GM12878 (cell line): Measurements from ENCODE around the gene C19orf67. TPM values are rescaled to one million over a fixed set of nuclear protein-coding genes. Genes with fewer than 3 reads are reported as not detected.

Experiments used
- ATAC-seq: fragments of 200-7000 bp; cut with Tn5 transposase; 3 replicates; pipeline ENCODE4 v1.9.1; 2020; ENCODE audit warnings: mild to moderate bottlenecking, moderate library complexity
- BruUV-seq: library from RNA; stranded (reverse); fragments of 400-500 nt; replicated peaks from 2 replicates; lab custom pipeline; 2021; lab: Mats Ljungman, UMichigan
- CTCF ChIA-PET: fragments of 300-600 bp; sonication (Branson Sonifier 250); formaldehyde crosslinking; extraction: SDS; loops from one replicate; lab custom pipeline; 2021; ENCODE audit warnings: inconsistent platforms; lab: Yijun Ruan, JAX
- POLR2A ChIA-PET: fragments of 350-600 bp; formaldehyde crosslinking; extraction: SDS; loops from one replicate; lab custom pipeline; 2021; ENCODE audit warnings: inconsistent platforms; lab: Charles Lee
- RAD21 ChIA-PET: fragments of 300-600 bp; sonication (Branson Sonifier 250); formaldehyde crosslinking; loops from one replicate; lab custom pipeline; 2023; ENCODE audit warnings: antibody characterized with exemption; ENCODE audit not compliant: unreplicated experiment; lab: Charles Lee
- SMC1A ChIA-PET: fragments of 300-600 bp; sonication (Branson Sonifier 250); formaldehyde crosslinking; loops from one replicate; lab custom pipeline; 2023; ENCODE audit not compliant: unreplicated experiment, uncharacterized antibody; lab: Charles Lee
- DNase-seq: peaks from one replicate; pipeline ENCODE4 v3.0.0-alpha.2; 2011; ENCODE audit warnings: low read depth, low spot score
- FAIRE-seq: peaks from 3 replicates; lab custom pipeline; 2011; peaks lifted over from hg19 to GRCh38; lab: Jason Lieb, UNC
- H2AFZ ChIP-seq: 2 replicates; pipeline ENCODE4 v1.6.0; 2011; ENCODE audit warnings: low read depth, low read length, control low read depth; ENCODE audit not compliant: control insufficient read depth
- H3K27ac ChIP-seq: 2 replicates; pipeline ENCODE4 v1.5.1; 2011; ENCODE audit warnings: control low read depth; ENCODE audit not compliant: control insufficient read depth, insufficient read depth
- H3K27me3 ChIP-seq, 2 experiments: replicated peaks in 1 of 2; 2 replicates each; pipeline versions ENCODE4 v1.6.0 to v1.6.1; 2011; ENCODE audit warnings: low read length in 1 of 2; ENCODE audit not compliant: control insufficient read depth in 2 of 2, insufficient read depth in 2 of 2
- H3K36me3 ChIP-seq, 2 experiments: 2 replicates each; pipeline ENCODE4 v1.5.1; 2011; ENCODE audit warnings: low read length in 1 of 2; ENCODE audit not compliant: control insufficient read depth in 2 of 2, insufficient read depth in 2 of 2
- H3K4me1 ChIP-seq: 2 replicates; pipeline ENCODE4 v1.6.1; 2011; ENCODE audit warnings: mild to moderate bottlenecking, low read length, moderate library complexity, mixed read lengths; ENCODE audit not compliant: control insufficient read depth, insufficient read depth
- H3K4me2 ChIP-seq: 2 replicates; pipeline ENCODE4 v1.6.0; 2011; ENCODE audit warnings: control low read depth; ENCODE audit not compliant: control insufficient read depth, insufficient read depth
- H3K4me3 ChIP-seq: fragments of 200-600 bp; sonication (generic); 2 replicates; pipeline ENCODE4 v1.5.1; 2016
- H3K79me2 ChIP-seq: 2 replicates; pipeline ENCODE4 v1.6.0; 2011; ENCODE audit warnings: low read length; ENCODE audit not compliant: control insufficient read depth, insufficient read depth
- H3K9ac ChIP-seq: 2 replicates; pipeline ENCODE4 v1.8.0; 2011; ENCODE audit warnings: low read length, control low read depth, mixed read lengths; ENCODE audit not compliant: control insufficient read depth, insufficient read depth
- H3K9me3 ChIP-seq: replicated peaks from 3 replicates; pipeline ENCODE4 v1.5.1; 2011; ENCODE audit warnings: mild to moderate bottlenecking, low read length; ENCODE audit not compliant: control insufficient read depth, insufficient read depth
- H4K20me1 ChIP-seq: 2 replicates; pipeline ENCODE4 v1.6.0; 2011; ENCODE audit not compliant: control insufficient read depth, insufficient read depth
- CBX3 ChIP-seq: fragments of 200-600 bp; sonication (generic); IDR thresholded peaks from 2 replicates; pipeline ENCODE4 v1.6.1; 2016; ENCODE audit warnings: low read depth, borderline replicate concordance
- EP300 ChIP-seq, 2 experiments: fragments of 150-350 bp in 1 of 2; IDR thresholded peaks; 2 replicates each; pipeline ENCODE4 v1.6.1; 2011 to 2012; ENCODE audit warnings: low read depth in 2 of 2, low read length in 2 of 2, borderline replicate concordance in 1 of 2, improper control_type of control experiment in 1 of 2, inconsistent platforms in 1 of 2; ENCODE audit not compliant: control insufficient read depth in 1 of 2
- FOS ChIP-seq: IDR thresholded peaks from 3 replicates; pipeline ENCODE4 v1.6.1; 2011; ENCODE audit warnings: borderline replicate concordance; ENCODE audit not compliant: insufficient read length; ENCODE audit errors: extremely low read depth
- KDM1A ChIP-seq: fragments of 200-600 bp; sonication (generic); IDR thresholded peaks from 2 replicates; pipeline ENCODE4 v1.6.1; 2016; ENCODE audit warnings: borderline replicate concordance
- MEF2B ChIP-seq: fragments of 450-650 bp; IDR thresholded peaks from 2 replicates; pipeline ENCODE4 v1.6.1; 2018; ENCODE audit warnings: mild to moderate bottlenecking, moderate library complexity; ENCODE audit not compliant: partially characterized antibody, poor library complexity, severe bottlenecking
- MTA2 ChIP-seq: fragments of 450-650 bp; IDR thresholded peaks from 2 replicates; pipeline ENCODE4 v1.6.1; 2016; ENCODE audit warnings: low read depth, mild to moderate bottlenecking, moderate library complexity
- NFXL1 ChIP-seq: fragments of 450-650 bp; IDR thresholded peaks from 2 replicates; pipeline ENCODE4 v1.6.1; 2017; ENCODE audit warnings: antibody characterized with exemption, mild to moderate bottlenecking, borderline replicate concordance
- SIN3A ChIP-seq: IDR thresholded peaks from 2 replicates; pipeline ENCODE4 v1.6.1; 2012; ENCODE audit warnings: low read depth, low read length, improper control_type of control experiment
- SIX5 ChIP-seq: IDR thresholded peaks from 2 replicates; pipeline ENCODE4 v1.6.1; 2011; ENCODE audit warnings: mild to moderate bottlenecking, low read depth, low read length, moderate library complexity; ENCODE audit not compliant: severe bottlenecking
- SMARCA5 ChIP-seq: fragments of 450-650 bp; IDR thresholded peaks from 2 replicates; pipeline ENCODE4 v1.6.1; 2017; ENCODE audit warnings: mild to moderate bottlenecking
- SREBF1 ChIP-seq: IDR thresholded peaks from 2 replicates; pipeline ENCODE4 v1.6.1; 2012; ENCODE audit warnings: mild to moderate bottlenecking, low read length
- WRNIP1 ChIP-seq: IDR thresholded peaks from 2 replicates; pipeline ENCODE4 v1.6.1; 2011; ENCODE audit warnings: low read depth, low read length, improper control_type of control experiment, borderline replicate concordance
- YY1 ChIP-seq: IDR thresholded peaks from 2 replicates; pipeline ENCODE4 v1.6.1; 2011; ENCODE audit warnings: low read depth, mild to moderate bottlenecking, low read length
- WGBS: methylation state at CpG from one replicate; pipeline ENCODE4 v1.1.6; 2016; ENCODE audit warnings: low lambda C conversion rate; ENCODE audit not compliant: insufficient replicate concordance, insufficient coverage; ENCODE audit errors: missing lambda C conversion rate; 5-methylcytosine and 5-hydroxymethylcytosine counted together
- in situ Hi-C: fragments of 300-500 bp; cut with MboI; formaldehyde crosslinking; loops from 9 replicates; pipeline ENCODE4 v1.14.3; 2018; ENCODE audit warnings: mixed read lengths
- intact Hi-C: fragments of 100-400 bp; cut with micrococcal nuclease; formaldehyde crosslinking; loops from one replicate; pipeline ENCODE4 v1.14.2; 2022; ENCODE audit not compliant: unreplicated experiment
- polyA plus RNA-seq, 11 experiments: library from polyadenylated mRNA; depleted of rRNA in 4 of 11; unstranded in 6 of 11; stranded (reverse) in 5 of 11; fragments of >200 nt; fragmentation: Nextera tagmentation in 4 of 11; fragmentation: Illumina TruSeq in 1 of 11; extraction: Ambion mirVana in 4 of 11; extraction: Trizol in 1 of 11; gene quantifications; 1 replicate in 1 of 11; 2 replicates in 10 of 11; pipeline versions ENCODE4 v1.2.1 to v1.2.3, GENCODE V29; 2011 to 2016; ENCODE audit warnings: inconsistent platforms in 2 of 11, missing spikeins in 2 of 11, low read depth in 1 of 11
- total RNA-seq, 4 experiments: library from RNA; depleted of rRNA in 3 of 4; stranded (reverse); fragments of >200 nt in 3 of 4; fragmentation: Illumina TruSeq in 1 of 4; extraction: Trizol in 1 of 4; gene quantifications; 2 replicates each; pipeline versions ENCODE4 v1.2.1 to v1.2.3, GENCODE V29; 2013 to 2021
- TF ChIP-seq, protein P1 (sequence below): fragments of 450-650 bp; IDR thresholded peaks from 2 replicates; pipeline ENCODE4 v1.6.1; 2017; ENCODE audit warnings: mild to moderate bottlenecking, moderate library complexity
- TF ChIP-seq, protein P2 (sequence below): IDR thresholded peaks from 2 replicates; pipeline ENCODE4 v1.6.1; 2011; ENCODE audit warnings: mild to moderate bottlenecking, low read depth, low read length, moderate library complexity; ENCODE audit not compliant: insufficient replicate concordance
- TF ChIP-seq, protein P3 (sequence below): fragments of 450-650 bp; IDR thresholded peaks from 2 replicates; pipeline ENCODE4 v1.6.1; 2017; ENCODE audit warnings: antibody characterized with exemption, mild to moderate bottlenecking, moderate library complexity

The C19orf67 gene
- total and polyA plus RNA-seq, 10 of the 15 experiments (the other 5 are each of a cell fraction or from before 2014, with no cell fraction given), result 0.14 TPM; not detected in 9

DNA sequence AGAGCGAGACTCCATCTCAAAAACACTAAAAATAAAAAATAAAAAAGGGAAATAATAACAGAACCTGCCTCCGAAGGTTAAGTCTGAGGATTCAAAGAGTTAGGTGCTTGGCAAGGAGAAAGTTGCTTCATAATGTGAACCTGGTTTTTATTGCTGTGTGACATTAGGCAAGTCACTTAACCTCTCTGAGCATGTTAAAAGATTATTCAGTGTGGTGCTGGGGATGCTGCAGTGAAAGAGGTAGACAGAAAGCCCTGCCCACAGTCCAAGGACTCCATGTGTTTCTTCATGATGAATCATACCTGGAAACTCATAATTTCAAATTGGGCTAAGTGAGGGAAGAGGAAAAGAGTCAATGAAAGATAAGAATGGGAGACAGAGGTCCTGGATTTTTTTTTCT lies 51.6 kb downstream of the C19orf67 start:
- H3K4me1 ChIP-seq, result peaks cover 8% of the 10 kb centered on the region
- peak overlapping the region; percentile 28 for H3K4me3 ChIP-seq
- RAD21 ChIA-PET, result interaction anchor here (3.0 to 3.4 kb wide), 2 partner anchors 39 to 153 kb away, joined by 15 to 24 read pairs; partner anchors contain the start of gene MISP3
- DNase-seq (no peak), FAIRE-seq (no peak), ATAC-seq (no peak)
- no peak overlapping the region for H2AFZ ChIP-seq
- no peaks in the 10 kb centered on the region; the same call in 2 of the 3 replicates for H3K9me3 ChIP-seq
- POLR2A ChIA-PET, result interaction anchor here (0.6 to 1.5 kb wide), 3 partner anchors 11 to 554 kb away, joined by 3 to 4 read pairs (median 3); no protein-coding TSS in a partner anchor
- SMC1A ChIA-PET, result interaction anchor here (0.8 to 1.5 kb wide), 3 partner anchors 46 to 152 kb away, joined by 3 to 5 read pairs (median 3); no protein-coding TSS in a partner anchor
- no peaks in the 10 kb centered on the region for H3K27me3 ChIP-seq
- no peak overlapping the region for H3K27ac ChIP-seq
- H3K36me3 ChIP-seq, result peaks cover 0 to 3% of the 10 kb centered on the region in 2 experiments; a peak in 1 of 4 replicates
- 100% methylated on average over 2 of the region's 2 CpGs for WGBS
- no peaks in the 10 kb centered on the region for H4K20me1 ChIP-seq
- TSS peak; percentile 83 for BruUV-seq
- H3K9ac ChIP-seq, result no peak overlapping the region
- H3K79me2 ChIP-seq, result peaks cover 10% of the 10 kb centered on the region
- CTCF ChIA-PET, result interaction anchor here (1.2 to 4.4 kb wide), 5 partner anchors 10 to 56 kb away, joined by 3 to 38 read pairs (median 11); partner anchors contain the start of genes MISP3 and RFX1
- H3K4me2 ChIP-seq, result peak overlapping the region; percentile 44; the same call in 1 of the 2 replicates
- intact Hi-C loops (loop anchor here (5.0 to 10.0 kb wide), 2 partner anchors 49 to 82 kb away; partner anchors contain the start of gene DCAF15), in situ Hi-C loops (no loop called here)
- TF ChIP-seq, protein P1, sequence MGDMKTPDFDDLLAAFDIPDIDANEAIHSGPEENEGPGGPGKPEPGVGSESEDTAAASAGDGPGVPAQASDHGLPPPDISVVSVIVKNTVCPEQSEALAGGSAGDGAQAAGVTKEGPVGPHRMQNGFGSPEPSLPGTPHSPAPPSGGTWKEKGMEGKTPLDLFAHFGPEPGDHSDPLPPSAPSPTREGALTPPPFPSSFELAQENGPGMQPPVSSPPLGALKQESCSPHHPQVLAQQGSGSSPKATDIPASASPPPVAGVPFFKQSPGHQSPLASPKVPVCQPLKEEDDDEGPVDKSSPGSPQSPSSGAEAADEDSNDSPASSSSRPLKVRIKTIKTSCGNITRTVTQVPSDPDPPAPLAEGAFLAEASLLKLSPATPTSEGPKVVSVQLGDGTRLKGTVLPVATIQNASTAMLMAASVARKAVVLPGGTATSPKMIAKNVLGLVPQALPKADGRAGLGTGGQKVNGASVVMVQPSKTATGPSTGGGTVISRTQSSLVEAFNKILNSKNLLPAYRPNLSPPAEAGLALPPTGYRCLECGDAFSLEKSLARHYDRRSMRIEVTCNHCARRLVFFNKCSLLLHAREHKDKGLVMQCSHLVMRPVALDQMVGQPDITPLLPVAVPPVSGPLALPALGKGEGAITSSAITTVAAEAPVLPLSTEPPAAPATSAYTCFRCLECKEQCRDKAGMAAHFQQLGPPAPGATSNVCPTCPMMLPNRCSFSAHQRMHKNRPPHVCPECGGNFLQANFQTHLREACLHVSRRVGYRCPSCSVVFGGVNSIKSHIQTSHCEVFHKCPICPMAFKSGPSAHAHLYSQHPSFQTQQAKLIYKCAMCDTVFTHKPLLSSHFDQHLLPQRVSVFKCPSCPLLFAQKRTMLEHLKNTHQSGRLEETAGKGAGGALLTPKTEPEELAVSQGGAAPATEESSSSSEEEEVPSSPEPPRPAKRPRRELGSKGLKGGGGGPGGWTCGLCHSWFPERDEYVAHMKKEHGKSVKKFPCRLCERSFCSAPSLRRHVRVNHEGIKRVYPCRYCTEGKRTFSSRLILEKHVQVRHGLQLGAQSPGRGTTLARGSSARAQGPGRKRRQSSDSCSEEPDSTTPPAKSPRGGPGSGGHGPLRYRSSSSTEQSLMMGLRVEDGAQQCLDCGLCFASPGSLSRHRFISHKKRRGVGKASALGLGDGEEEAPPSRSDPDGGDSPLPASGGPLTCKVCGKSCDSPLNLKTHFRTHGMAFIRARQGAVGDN, result no peak
- peak; percentile 79; the same call in 1 of the 2 replicates for TF ChIP-seq SMARCA5
- no peak for TF ChIP-seq CBX3
- TF ChIP-seq WRNIP1, result no peak
- no peak for TF ChIP-seq MEF2B
- peak; percentile 79; the same call in 1 of the 2 replicates for TF ChIP-seq NFXL1
- TF ChIP-seq SIX5, result no peak
- TF ChIP-seq FOS, result no peak
- no peak for TF ChIP-seq SIN3A
- TF ChIP-seq, protein P2, sequence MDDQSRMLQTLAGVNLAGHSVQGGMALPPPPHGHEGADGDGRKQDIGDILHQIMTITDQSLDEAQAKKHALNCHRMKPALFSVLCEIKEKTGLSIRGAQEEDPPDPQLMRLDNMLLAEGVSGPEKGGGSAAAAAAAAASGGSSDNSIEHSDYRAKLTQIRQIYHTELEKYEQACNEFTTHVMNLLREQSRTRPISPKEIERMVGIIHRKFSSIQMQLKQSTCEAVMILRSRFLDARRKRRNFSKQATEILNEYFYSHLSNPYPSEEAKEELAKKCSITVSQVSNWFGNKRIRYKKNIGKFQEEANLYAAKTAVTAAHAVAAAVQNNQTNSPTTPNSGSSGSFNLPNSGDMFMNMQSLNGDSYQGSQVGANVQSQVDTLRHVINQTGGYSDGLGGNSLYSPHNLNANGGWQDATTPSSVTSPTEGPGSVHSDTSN, result no peak
- TF ChIP-seq MTA2, result no peak
- TF ChIP-seq EP300 (IDR thresholded peaks at IDR 0.05; ENCODE audit: borderline replicate concordance in 1 of 2, control insufficient read depth in 1 of 2, low read depth in 2 of 2, low read length in 2 of 2), result no peak
- no peak for TF ChIP-seq KDM1A
- TF ChIP-seq YY1, result no peak
- TF ChIP-seq, protein P3, sequence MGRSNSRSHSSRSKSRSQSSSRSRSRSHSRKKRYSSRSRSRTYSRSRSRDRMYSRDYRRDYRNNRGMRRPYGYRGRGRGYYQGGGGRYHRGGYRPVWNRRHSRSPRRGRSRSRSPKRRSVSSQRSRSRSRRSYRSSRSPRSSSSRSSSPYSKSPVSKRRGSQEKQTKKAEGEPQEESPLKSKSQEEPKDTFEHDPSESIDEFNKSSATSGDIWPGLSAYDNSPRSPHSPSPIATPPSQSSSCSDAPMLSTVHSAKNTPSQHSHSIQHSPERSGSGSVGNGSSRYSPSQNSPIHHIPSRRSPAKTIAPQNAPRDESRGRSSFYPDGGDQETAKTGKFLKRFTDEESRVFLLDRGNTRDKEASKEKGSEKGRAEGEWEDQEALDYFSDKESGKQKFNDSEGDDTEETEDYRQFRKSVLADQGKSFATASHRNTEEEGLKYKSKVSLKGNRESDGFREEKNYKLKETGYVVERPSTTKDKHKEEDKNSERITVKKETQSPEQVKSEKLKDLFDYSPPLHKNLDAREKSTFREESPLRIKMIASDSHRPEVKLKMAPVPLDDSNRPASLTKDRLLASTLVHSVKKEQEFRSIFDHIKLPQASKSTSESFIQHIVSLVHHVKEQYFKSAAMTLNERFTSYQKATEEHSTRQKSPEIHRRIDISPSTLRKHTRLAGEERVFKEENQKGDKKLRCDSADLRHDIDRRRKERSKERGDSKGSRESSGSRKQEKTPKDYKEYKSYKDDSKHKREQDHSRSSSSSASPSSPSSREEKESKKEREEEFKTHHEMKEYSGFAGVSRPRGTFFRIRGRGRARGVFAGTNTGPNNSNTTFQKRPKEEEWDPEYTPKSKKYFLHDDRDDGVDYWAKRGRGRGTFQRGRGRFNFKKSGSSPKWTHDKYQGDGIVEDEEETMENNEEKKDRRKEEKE, result no peak
- no peak for TF ChIP-seq SREBF1
